ENCODE results near the gene PPP1R14D.

Gene PPP1R14D

GRCh38 chr15:40850576-40851112 lies 22.1 kb upstream of the PPP1R14D start:
- DNase-seq = no peak

- peak; percentile 10 to 69 for DNase-seq
Measured at GRCh38 chr15:40847223-40847961, 18.9 kb upstream of the PPP1R14D start.

- DNase-seq = no peak
Measured at GRCh38 chr15:40846841-40847222, 18.3 kb upstream of the PPP1R14D start.

- DNase-seq = no peak
Measured at GRCh38 chr15:40845511-40846284, 17.2 kb upstream of the PPP1R14D start.

GRCh38 chr15:40845036-40845435 lies 16.5 kb upstream of the PPP1R14D start:
- no peak for DNase-seq

GRCh38 chr15:40844696-40845030 lies 16.2 kb upstream of the PPP1R14D start:
- DNase-seq = peak; percentile 24 to 31

- DNase-seq = peak in 1 of 2 donors; percentile 27
Measured at GRCh38 chr15:40843885-40844695, 15.6 kb upstream of the PPP1R14D start, which contains the start of gene SPINT1. TSS of gene SPINT1 (plus strand) at chr15:40844048. CDS start at chr15:40844555, 507 bp downstream.

- DNase-seq = no peak
Measured at GRCh38 chr15:40843261-40843884, 14.9 kb upstream of the PPP1R14D start.

GRCh38 chr15:40841741-40842140 lies 13.2 kb upstream of the PPP1R14D start:
- no peak for DNase-seq

- DNase-seq = no peak
Measured at GRCh38 chr15:40838756-40839155, 10.2 kb upstream of the PPP1R14D start.

GRCh38 chr15:40836020-40836419 lies 7.5 kb upstream of the PPP1R14D start:
- DNase-seq = no peak

- DNase-seq = no peak
Measured at GRCh38 chr15:40832903-40833302, 4.4 kb upstream of the PPP1R14D start.

- no peak for DNase-seq
Measured at GRCh38 chr15:40831861-40832260, 3.4 kb upstream of the PPP1R14D start.

GRCh38 chr15:40830884-40831283 lies 2.4 kb upstream of the PPP1R14D start:
- no peak for DNase-seq

GRCh38 chr15:40829115-40829514 lies 607 bp upstream of the PPP1R14D start:
- DNase-seq = no peak

GRCh38 chr15:40826423-40827075 lies 2.0 kb downstream of the PPP1R14D start:
- no peak for DNase-seq

GRCh38 chr15:40825661-40826422 lies 2.7 kb downstream of the PPP1R14D start:
- no peak for DNase-seq

- DNase-seq = no peak
Measured at GRCh38 chr15:40823572-40824343, 4.8 kb downstream of the PPP1R14D start.

GRCh38 chr15:40821195-40821594 lies 7.3 kb downstream of the PPP1R14D start:
- DNase-seq = no peak

- no peak for DNase-seq
Measured at GRCh38 chr15:40819048-40819447, 9.5 kb downstream of the PPP1R14D start.

All from CD4-positive, alpha-beta T cell treated with Interleukin-4 for 1 hour (primary cell).